ENCODE data around the gene ZSCAN25.

- TF ChIP-seq POLR2A (IDR thresholded peaks at IDR 0.05) (no peak), CTCF (IDR thresholded peaks at IDR 0.05) (no peak)
Observed at GRCh38 chr7:99597762-99598501, 18.8 kb upstream of the ZSCAN25 start, which contains the start of gene TMEM225B.
